Parathyroid adenoma (tissue), 2 donors: ENCODE measurements around the gene LIN54.
A peak's percentile ranks its signal among the peaks of the same experiment; 100 is the strongest.
"Not testable (repeated sequence)": the region's sequence is repeated elsewhere in the genome, so short reads cannot be mapped to it uniquely, and the experiment has no call there.

ENCODE experiments used
- H2AFZ ChIP-seq: fragments of 300-600 bp; sonication (generic); one replicate; pipeline ENCODE4 v1.7.0; 2017; ENCODE audit warnings: antibody characterized with exemption, mild to moderate bottlenecking
- H3K27ac ChIP-seq: fragments of 300-600 bp; sonication (generic); one replicate; pipeline ENCODE4 v1.7.0; 2017
- H3K27me3 ChIP-seq: fragments of 300-600 bp; sonication (generic); one replicate; pipeline ENCODE4 v1.7.0; 2017; ENCODE audit warnings: low read length; ENCODE audit not compliant: control insufficient read depth, insufficient read depth
- H3K36me3 ChIP-seq: fragments of 300-600 bp; sonication (generic); one replicate; pipeline ENCODE4 v1.7.0; 2017; ENCODE audit warnings: low read length; ENCODE audit not compliant: control insufficient read depth, insufficient read depth
- H3K4me1 ChIP-seq: fragments of 300-600 bp; sonication (generic); one replicate; pipeline ENCODE4 v1.7.0; 2017; ENCODE audit warnings: control low read depth
- H3K4me2 ChIP-seq: fragments of 300-600 bp; sonication (generic); one replicate; pipeline ENCODE4 v1.7.0; 2017; ENCODE audit warnings: low read length
- H3K4me3 ChIP-seq: fragments of 300-600 bp; sonication (generic); one replicate; pipeline ENCODE4 v1.7.0; 2017; ENCODE audit warnings: low read depth, low read length
- H3K79me2 ChIP-seq: fragments of 300-600 bp; sonication (generic); one replicate; pipeline ENCODE4 v1.7.0; 2017; ENCODE audit warnings: control low read depth
- H3K9ac ChIP-seq: fragments of 300-600 bp; sonication (generic); one replicate; pipeline ENCODE4 v1.7.0; 2017; ENCODE audit warnings: mild to moderate bottlenecking
- H3K9me3 ChIP-seq: fragments of 300-600 bp; sonication (generic); one replicate; pipeline ENCODE4 v1.7.0; 2017; ENCODE audit warnings: low read length; ENCODE audit not compliant: control insufficient read depth
- TF ChIP-seq, protein P1 (sequence below): fragments of 300-600 bp; sonication (generic); IDR thresholded peaks from one replicate; pipeline ENCODE4 v1.7.0; 2017; ENCODE audit warnings: antibody characterized with exemption, mild to moderate bottlenecking
- donor health status: primary hyperparathyroidism.

LIN54 gene

GRCh38 chr4:83010522-83011318 lies at the start of gene LIN54:
TSS of gene LIN54 (minus strand) at chr4:83010823. CDS start at chr4:82984844, 25,979 bp downstream.
- Histone ChIP-seq H3K4me3 (peak within 1 kb of the TSS; percentile 81), H3K27ac (peak within 1 kb of the TSS; percentile 57), H3K27me3 (no peaks in the 10 kb centered on the region), H3K4me1 (peaks cover 4% of the 10 kb centered on the region), H3K9me3 (no peaks in the 10 kb centered on the region), H2AFZ (peak within 1 kb of the TSS; percentile 86), H3K36me3 (no peaks in the 10 kb centered on the region), H3K4me2 (peak within 1 kb of the TSS; percentile 95), H3K9ac (no peak within 1 kb of the TSS), H3K79me2 (peaks cover 1% of the 10 kb centered on the region)
- TF ChIP-seq, protein P1, sequence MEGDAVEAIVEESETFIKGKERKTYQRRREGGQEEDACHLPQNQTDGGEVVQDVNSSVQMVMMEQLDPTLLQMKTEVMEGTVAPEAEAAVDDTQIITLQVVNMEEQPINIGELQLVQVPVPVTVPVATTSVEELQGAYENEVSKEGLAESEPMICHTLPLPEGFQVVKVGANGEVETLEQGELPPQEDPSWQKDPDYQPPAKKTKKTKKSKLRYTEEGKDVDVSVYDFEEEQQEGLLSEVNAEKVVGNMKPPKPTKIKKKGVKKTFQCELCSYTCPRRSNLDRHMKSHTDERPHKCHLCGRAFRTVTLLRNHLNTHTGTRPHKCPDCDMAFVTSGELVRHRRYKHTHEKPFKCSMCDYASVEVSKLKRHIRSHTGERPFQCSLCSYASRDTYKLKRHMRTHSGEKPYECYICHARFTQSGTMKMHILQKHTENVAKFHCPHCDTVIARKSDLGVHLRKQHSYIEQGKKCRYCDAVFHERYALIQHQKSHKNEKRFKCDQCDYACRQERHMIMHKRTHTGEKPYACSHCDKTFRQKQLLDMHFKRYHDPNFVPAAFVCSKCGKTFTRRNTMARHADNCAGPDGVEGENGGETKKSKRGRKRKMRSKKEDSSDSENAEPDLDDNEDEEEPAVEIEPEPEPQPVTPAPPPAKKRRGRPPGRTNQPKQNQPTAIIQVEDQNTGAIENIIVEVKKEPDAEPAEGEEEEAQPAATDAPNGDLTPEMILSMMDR = no peak

DNA sequence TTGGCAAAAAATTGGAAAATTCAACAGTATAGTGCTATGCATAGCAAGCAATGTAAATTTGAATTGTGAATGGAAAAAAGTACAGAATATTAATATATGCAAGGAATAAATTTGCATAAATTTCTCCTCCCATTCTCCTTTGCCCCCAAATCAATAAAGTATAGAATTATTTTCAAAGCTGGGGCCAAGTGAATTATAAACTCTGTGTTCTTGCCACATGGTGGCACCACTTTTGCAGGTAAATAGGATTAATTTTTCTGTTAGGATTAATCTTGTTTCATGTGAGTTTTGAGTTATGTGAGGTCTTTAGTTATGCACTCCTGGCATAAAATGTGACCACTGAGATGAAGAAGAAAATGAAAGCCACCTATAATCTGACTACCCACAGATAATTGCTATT lies 44.3 kb upstream of the LIN54 start:
- no peak overlapping the region for H3K9ac ChIP-seq
- H3K4me3 ChIP-seq = no peak overlapping the region
- H3K27me3 ChIP-seq = no peaks in the 10 kb centered on the region
- H3K36me3 ChIP-seq = no peaks in the 10 kb centered on the region
- H2AFZ ChIP-seq = no peak overlapping the region
- no peaks in the 10 kb centered on the region for H3K9me3 ChIP-seq
- no peak overlapping the region for H3K4me2 ChIP-seq
- H3K79me2 ChIP-seq = no peaks in the 10 kb centered on the region
- no peaks in the 10 kb centered on the region for H3K4me1 ChIP-seq
- H3K27ac ChIP-seq = no peak overlapping the region
- TF ChIP-seq, protein P1 = no peak

DNA sequence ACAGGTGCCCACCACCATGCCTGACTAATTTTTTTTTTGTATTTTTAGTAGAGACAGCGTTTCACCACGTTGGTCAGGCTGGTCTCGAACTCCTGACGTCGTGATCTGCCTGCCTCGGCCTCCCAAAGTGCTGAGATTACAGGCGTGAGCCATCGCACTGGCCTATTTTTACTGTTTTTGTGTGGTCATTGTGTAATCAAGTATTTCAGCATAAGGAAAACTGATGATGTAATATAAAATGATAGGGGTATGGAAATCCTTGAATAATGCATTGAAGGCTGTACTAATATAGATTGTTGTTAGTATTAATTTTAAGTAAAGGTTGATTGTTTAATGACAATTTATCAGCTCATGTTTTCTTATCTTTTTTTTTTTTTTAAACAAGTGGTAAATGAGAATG lies 38.2 kb upstream of the LIN54 start:
- H3K9me3 ChIP-seq, H3K4me2 ChIP-seq, H3K79me2 ChIP-seq, H2AFZ ChIP-seq, H3K4me1 ChIP-seq, H3K4me3 ChIP-seq, H3K36me3 ChIP-seq, H3K9ac ChIP-seq, H3K27ac ChIP-seq, H3K27me3 ChIP-seq: not testable (repeated sequence)

DNA sequence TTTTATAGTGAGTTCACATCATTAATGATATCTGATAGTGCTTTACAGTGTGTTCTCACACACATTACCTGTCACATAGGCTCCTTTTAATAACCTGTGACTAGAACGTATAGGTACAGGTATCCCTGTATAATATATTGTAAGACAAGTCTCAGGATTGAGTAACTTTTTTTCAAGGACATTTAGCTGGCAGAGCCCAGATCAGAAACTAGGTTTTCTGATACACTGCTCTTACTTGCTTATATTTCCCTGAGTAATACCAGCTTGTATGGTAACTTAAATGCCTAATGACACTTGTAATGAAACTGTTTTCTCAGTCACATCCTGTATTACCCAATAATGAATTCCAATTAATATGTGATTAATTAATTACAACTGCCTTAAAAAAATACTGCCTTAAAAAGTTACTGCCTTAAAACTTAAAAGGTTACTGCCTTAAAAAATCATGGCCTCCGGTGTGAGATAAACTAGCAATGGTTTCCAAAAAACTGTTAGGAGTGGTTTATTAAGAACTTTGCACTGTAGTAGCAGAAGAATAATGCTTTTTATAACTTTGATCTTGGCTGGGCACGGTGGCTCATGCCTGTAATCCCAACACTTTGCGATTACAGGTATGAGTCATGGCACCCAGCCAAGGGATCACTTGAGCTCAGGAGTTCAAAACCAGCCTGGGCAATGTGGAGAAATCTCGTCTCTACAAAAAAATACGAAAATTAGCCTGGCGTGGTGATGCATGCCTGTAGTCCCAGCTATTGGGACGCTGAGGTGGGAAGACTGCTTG lies 36.3 kb upstream of the LIN54 start:
- no peak overlapping the region for H3K4me2 ChIP-seq
- H3K36me3 ChIP-seq = no peaks in the 10 kb centered on the region
- no peaks in the 10 kb centered on the region for H3K27me3 ChIP-seq
- no peaks in the 10 kb centered on the region for H3K4me1 ChIP-seq
- H3K4me3 ChIP-seq = no peak overlapping the region
- peaks cover 15% of the 10 kb centered on the region for H3K79me2 ChIP-seq
- no peak overlapping the region for H2AFZ ChIP-seq
- no peak overlapping the region for H3K27ac ChIP-seq
- TF ChIP-seq, protein P1 = no peak
- H3K9me3 ChIP-seq = no peaks in the 10 kb centered on the region
- H3K9ac ChIP-seq = no peak overlapping the region

- Histone ChIP-seq H3K27ac (no peak overlapping the region), H3K4me1 (no peaks in the 10 kb centered on the region), H3K9me3 (no peaks in the 10 kb centered on the region), H3K4me2 (no peak overlapping the region), H3K27me3 (no peaks in the 10 kb centered on the region), H3K9ac (no peak overlapping the region), H2AFZ (no peak overlapping the region), H3K79me2 (peaks cover 16% of the 10 kb centered on the region), H3K36me3 (no peaks in the 10 kb centered on the region), H3K4me3 (no peak overlapping the region)
- TF ChIP-seq, protein P1 = no peak
These were observed 33.3 kb upstream of the LIN54 start for GRCh38 chr4:83043801-83044407.

DNA sequence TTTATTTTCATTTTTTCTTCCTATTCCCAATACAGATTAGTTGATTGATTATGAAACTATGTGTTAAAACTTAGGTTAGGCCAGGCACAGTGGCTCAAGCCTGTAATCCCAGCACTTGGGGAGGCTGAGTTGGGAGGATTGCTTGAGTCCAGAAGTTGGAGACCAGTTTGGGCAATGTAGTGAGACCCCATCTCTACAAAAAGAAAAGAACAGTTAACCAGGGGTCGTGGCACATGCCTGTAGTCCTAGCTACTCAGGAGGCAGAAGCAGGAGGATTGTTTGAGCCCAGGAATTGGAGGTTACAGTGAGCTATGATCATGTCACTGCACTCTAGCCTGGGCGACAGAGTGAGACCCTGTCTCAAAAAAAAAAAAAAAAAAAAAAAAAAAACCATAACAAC lies 32.5 kb upstream of the LIN54 start:
- not testable (repeated sequence) for H3K36me3 ChIP-seq, H3K4me2 ChIP-seq, H3K9ac ChIP-seq, H3K27ac ChIP-seq, H3K4me3 ChIP-seq, H2AFZ ChIP-seq, H3K4me1 ChIP-seq, H3K27me3 ChIP-seq, H3K9me3 ChIP-seq
- peaks cover 19% of the 10 kb centered on the region for H3K79me2 ChIP-seq
